NCI-H226 (cell line): ENCODE data around the gene DNAJB11.
A peak's percentile ranks its signal among the peaks of the same experiment; 100 is the strongest.
"Not testable (repeated sequence)": the region's sequence is repeated elsewhere in the genome, so short reads cannot be mapped to it uniquely, and the experiment has no call there.

Experiments used
- DNase-seq: peaks from one replicate; pipeline ENCODE4 v3.0.0-alpha.2; 2015

Gene DNAJB11

GRCh38 chr3:186570096-186570940 lies at the start of gene DNAJB11:
Gene DNAJB11 (plus strand): TSS chr3:186570720. CDS start chr3:186570898, 178 bp downstream.
- peak; percentile 100 for DNase-seq

- DNase-seq: no peak
Observed at GRCh38 chr3:186520957-186521842, 49.3 kb upstream of the DNAJB11 start.

GRCh38 chr3:186523022-186523421 lies 47.5 kb upstream of the DNAJB11 start:
- no peak for DNase-seq

DNA sequence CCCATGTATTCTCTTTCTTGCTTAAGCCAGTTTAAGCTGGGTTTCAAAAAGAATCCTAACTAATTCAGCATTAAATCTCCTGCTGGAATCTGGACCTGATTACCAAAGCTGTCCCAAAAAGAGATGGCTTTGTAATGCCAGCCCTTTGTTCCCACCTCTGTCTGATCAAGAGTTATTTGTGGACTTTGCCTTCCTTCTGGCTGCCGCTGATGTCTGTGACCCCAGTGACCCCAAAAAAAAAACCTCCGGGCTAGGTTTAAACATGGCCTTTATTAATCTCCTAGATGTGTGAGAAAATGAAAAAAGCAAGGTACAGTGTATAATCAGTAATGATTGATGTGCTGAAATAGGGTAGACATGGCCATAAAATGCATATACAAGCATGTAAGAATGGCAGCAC lies 47.1 kb upstream of the DNAJB11 start:
- no peak for DNase-seq

- DNase-seq: no peak
Observed at GRCh38 chr3:186524616-186525015, 45.9 kb upstream of the DNAJB11 start.

DNA sequence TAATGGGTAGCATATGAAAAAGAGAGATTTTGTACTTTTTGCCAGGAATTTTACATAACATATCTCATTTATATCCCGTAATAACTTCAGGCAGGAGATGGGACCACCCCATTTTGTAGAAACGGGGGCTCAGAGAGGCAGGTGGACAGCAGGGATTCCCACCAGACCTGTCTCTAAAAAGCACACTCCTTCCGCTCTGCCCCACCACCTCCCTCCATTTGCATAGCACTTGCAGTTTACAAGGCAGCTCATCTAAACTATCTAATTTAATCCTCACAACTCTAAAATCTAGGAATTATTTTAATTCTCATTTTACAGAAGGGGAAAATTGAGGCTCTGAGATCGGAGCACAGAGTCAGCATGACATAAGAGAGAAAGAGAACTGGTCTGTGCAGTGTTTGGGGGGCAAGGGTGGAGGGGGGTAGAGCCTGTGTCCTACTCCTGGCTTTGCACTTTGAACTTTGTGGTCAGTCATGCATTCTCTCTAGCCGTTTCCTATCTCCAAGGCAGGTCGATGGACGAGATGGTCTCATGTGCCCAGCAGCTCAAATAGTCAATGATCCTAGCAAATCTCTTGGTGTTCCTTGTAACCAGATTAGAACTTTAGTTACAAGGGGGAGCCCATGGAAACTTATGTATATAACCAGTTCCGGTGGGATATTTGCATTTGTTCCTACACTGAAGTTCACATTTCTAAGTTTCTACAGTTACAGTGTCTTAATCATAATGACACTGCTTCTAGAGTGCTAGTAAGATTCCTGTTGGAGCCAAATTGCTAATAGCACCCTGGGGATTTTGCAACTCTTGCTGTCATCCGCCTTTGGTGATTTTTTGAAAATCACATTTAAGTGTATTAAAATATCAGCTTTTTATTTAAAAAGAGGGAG lies 44.9 kb upstream of the DNAJB11 start:
- DNase-seq: no peak

DNA sequence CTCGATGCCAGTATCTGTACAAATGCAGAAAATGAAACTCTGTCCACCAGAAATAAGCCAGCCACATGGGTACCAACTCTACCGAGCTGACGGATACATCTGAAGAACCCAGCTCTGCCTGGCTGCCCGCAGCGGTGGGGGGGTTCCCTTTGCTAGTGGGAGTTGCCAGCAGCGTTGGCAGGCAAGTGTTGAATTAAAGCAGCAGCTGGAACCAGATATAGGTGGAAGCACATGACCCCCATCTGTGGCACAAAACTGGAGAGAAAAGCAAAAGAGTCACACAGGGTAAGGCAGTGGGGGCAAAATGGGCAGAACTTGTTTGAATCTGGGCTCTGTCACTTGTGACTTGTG lies 44.3 kb upstream of the DNAJB11 start:
- DNase-seq: no peak

GRCh38 chr3:186529201-186529999 lies 41.1 kb upstream of the DNAJB11 start:
- no peak for DNase-seq

GRCh38 chr3:186530415-186530814 lies 40.1 kb upstream of the DNAJB11 start:
- DNase-seq: no peak

DNA sequence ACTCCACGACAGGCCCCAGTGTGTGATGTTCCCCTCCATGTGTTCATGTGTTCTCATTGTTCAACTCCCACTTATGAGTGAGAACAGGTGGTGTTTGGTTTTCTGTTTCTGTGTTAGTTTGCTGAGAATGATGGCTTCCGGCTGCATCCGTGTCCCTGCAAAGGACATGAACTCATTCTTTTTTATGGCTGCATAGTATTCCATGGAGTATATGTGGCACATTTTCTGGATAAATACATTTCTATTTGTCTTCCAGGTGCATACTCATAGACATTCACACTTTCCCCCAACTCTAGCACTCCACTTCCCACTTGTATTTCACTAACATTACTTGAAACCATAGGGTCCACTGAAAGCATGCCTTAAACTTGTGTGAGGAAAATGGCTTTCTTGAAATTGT lies 38.8 kb upstream of the DNAJB11 start:
- not testable (repeated sequence) for DNase-seq

DNA sequence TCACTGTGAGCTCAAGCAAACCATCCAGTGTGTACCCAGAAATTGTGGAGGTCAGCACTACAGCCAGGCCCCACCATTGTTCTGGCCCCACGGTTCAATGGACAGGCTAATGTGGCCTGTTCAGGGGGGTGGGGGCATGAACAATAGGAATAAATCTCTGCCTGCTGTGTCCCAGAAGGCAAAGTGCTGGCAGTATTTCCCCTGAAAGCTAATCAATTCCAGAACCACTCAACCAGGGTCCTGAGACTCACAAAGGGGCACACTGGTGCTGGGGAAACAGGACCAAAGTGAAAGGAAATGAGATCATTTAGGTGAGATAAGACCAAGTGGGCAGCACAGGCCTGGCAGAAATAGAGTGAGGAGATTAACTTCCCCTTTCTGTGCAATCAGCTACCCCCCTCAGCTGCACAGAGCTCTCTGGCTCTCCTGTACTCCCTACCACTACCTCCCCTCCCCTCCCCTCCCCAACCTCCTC lies 37.9 kb upstream of the DNAJB11 start:
- no peak for DNase-seq

DNA sequence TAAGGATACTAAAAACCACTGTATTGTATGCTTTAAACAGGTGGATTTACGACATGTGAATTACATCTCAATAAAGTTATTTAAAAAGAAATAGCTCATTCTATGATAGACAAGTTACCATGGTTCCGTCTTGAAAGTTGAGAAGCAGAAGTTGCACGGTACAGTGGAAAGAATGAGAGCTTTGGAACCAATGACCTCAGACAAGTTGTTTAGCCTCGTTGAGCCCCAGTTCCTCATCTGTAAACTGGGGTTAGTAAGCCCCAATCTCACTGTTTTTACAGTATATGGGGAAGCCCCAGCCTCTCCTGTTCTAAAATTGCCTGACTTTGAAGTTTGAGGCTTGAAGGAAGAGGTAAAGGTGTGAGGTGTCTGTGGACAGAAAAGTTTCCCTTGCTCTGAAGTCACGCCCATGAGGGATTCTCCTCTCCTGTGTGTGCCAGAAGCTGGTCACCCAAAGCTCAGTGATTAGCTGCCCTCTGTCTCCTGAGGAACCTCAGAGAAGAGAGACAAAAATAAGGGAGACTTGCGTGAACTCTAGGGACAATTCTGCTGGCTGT lies 36.3 kb upstream of the DNAJB11 start:
- DNase-seq: no peak

GRCh38 chr3:186536883-186537844 lies 33.4 kb upstream of the DNAJB11 start:
- no peak for DNase-seq

DNA sequence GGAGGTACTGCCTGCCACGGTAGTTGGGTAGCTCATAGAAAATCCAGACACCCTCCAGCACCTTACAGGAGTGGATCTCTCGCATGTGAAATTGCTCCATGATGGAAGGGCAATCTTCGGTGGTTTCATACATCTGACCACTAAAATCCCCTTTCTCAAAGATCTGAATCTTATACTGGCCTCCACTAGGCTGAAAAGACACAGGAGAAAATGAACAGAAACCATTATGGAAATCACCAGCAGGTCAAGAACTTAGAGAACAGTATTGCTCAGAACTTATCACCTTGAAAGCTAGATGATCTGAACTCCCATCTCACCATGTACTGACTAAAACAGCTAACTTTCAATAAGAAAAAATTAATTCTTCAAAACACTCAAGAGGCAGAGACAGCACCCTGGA lies 31.7 kb upstream of the DNAJB11 start:
- DNase-seq: no peak

DNA sequence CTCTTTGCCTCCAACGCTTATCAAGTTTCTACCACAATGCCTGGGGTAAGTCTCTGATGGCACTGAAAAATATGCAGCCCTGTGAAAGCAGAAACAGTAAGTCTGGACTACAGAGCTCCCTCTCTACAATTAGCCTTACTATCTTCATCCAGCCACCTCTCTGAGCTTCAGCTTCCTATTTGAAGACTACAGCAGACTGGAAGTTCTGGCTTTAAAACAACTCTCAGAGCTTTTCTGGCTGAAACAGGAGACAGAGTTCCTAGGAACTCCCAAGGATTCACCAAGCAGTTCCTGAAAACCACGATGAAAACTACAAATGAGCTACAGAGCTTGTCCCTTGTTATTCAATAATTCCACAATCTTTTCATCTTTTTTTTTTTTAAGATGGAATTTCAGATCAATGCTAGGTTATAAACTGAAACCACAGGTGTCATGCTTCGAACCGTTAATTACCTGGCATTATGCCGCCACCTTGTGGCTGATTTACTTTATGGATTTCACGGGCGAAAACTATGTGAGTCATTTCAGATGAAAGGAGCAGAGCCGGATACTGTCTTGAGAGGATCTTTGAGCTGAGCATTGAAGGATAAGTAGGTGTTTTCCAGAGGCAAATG lies 30.2 kb upstream of the DNAJB11 start:
- DNase-seq: peak; percentile 58

DNA sequence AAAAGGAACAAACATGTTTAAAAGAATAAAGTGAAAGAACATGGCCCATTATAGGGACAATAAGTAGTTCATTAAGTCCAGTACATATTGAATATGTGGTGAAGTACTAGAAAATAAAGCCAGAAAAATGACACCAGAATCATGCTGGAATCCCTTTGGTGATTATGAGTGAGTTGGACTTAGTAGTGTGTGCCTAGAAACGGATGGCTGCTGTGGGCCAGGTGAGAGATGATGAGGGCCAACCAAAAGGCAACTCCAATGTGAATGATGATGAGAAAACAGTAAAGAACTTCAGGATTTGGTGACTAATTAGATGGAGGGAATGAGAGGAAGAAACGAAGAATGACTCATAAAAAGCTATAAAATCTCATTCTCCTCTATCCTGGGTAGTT lies 29.7 kb upstream of the DNAJB11 start:
- DNase-seq: no peak

- DNase-seq: no peak
Observed at GRCh38 chr3:186544281-186544680, 26.2 kb upstream of the DNAJB11 start, which contains the start of gene CRYGS. Gene CRYGS (minus strand): TSS chr3:186544380. CDS start chr3:186544326, 54 bp downstream.

DNA sequence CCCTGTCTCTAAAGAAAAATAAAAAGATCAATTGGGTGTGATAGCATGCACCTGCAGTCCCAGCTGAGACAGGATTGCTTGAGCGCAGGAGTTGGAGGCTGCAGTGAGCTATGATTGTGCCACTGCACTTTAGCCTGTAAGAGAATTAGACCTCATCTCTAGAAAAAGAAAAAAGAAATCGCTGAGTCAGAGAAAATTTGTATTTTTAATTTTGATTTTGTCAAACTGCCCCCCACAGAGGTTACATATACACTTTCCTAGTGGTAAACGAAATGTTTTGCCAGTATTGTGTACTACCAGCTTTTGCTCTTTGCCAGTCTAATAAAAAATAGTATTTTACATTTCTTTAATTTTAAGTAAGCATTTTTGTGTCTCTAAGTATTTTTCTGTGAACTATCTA lies 21.0 kb upstream of the DNAJB11 start:
- no peak for DNase-seq

DNA sequence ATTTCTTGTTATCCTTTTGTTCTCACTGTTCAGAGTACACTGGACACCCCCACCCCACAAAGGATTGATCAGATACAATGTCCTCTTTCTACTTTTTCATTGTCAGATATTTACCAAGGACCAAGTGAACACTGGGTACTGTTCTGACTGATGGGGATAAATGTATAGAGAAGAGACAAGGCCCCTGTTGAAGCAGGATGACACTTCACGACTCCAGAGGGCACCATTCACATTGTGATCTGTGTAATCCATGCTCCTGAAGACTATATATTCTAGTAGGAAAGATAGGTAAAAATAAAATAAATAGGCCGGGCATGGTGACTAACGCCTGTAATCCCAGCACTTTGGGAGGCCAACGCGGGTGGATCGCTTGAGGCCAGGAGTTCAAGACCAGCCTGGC lies 19.1 kb upstream of the DNAJB11 start:
- DNase-seq: no peak
